H9 (cell line): ENCODE measurements around the gene SLC17A7. TPM values are rescaled to one million over a fixed set of nuclear protein-coding genes. Genes with fewer than 3 reads are reported as not detected.
A peak's percentile ranks its signal among the peaks of the same experiment; 100 is the strongest.

ENCODE experiments used
- DNase-seq: peaks from one replicate; pipeline ENCODE4 v3.0.0-alpha.2; 2017
- H2AFZ ChIP-seq: one replicate; pipeline ENCODE4 v1.6.1; 2013; ENCODE audit warnings: mild to moderate bottlenecking, low read length, control low read depth, moderate library complexity
- H2AK5ac ChIP-seq: 2 replicates; pipeline ENCODE4 v1.6.1; 2013; ENCODE audit warnings: low read length, control low read depth, mixed read lengths; ENCODE audit not compliant: insufficient read length
- H2BK120ac ChIP-seq: one replicate; pipeline ENCODE4 v1.6.1; 2013; ENCODE audit warnings: low read depth, mild to moderate bottlenecking, low read length, control low read depth, inconsistent platforms; ENCODE audit not compliant: poor library complexity, severe bottlenecking
- H2BK12ac ChIP-seq: 2 replicates; pipeline ENCODE4 v1.6.1; 2013; ENCODE audit warnings: low read length, control low read depth, mixed read lengths, low read depth; ENCODE audit not compliant: insufficient read length
- H2BK15ac ChIP-seq: 2 replicates; pipeline ENCODE4 v1.6.1; 2013; ENCODE audit warnings: low read depth, low read length, control low read depth
- H2BK20ac ChIP-seq: one replicate; pipeline ENCODE4 v1.6.1; 2013; ENCODE audit warnings: low read depth, mild to moderate bottlenecking, low read length, control low read depth, inconsistent platforms; ENCODE audit not compliant: poor library complexity, severe bottlenecking
- H2BK5ac ChIP-seq: 2 replicates; pipeline ENCODE4 v1.6.1; 2013; ENCODE audit warnings: low read length, control low read depth, mixed read lengths; ENCODE audit not compliant: insufficient read length
- H3K14ac ChIP-seq: 2 replicates; pipeline ENCODE4 v1.6.1; 2013; ENCODE audit warnings: low read length, control low read depth; ENCODE audit not compliant: insufficient read depth
- H3K18ac ChIP-seq: 2 replicates; pipeline ENCODE4 v1.6.1; 2013; ENCODE audit warnings: low read depth, mild to moderate bottlenecking, mixed read lengths, low read length, control low read depth; ENCODE audit not compliant: insufficient read length
- H3K23ac ChIP-seq: 2 replicates; pipeline ENCODE4 v1.6.1; 2013; ENCODE audit warnings: low read length, control low read depth, mixed read lengths, low read depth; ENCODE audit not compliant: insufficient read length
- H3K23me2 ChIP-seq: 2 replicates; pipeline ENCODE4 v1.6.1; 2013; ENCODE audit warnings: low read depth, mild to moderate bottlenecking, mixed read lengths, low read length, control low read depth; ENCODE audit not compliant: insufficient read length, poor library complexity, severe bottlenecking
- H3K27ac ChIP-seq: 2 replicates; pipeline ENCODE4 v1.5.1; 2013; ENCODE audit warnings: low read length, control low read depth, mixed read lengths, low read depth; ENCODE audit not compliant: insufficient read length
- H3K27me3 ChIP-seq: 2 replicates; pipeline ENCODE4 v1.6.1; 2013; ENCODE audit warnings: low read length, control low read depth, inconsistent platforms; ENCODE audit not compliant: insufficient read depth
- H3K4ac ChIP-seq: 2 replicates; pipeline ENCODE4 v1.6.1; 2013; ENCODE audit warnings: low read depth, mild to moderate bottlenecking, control low read depth, inconsistent platforms, low read length, moderate library complexity
- H3K4me1 ChIP-seq: 2 replicates; pipeline ENCODE4 v1.6.1; 2013; ENCODE audit warnings: low read length, control low read depth, inconsistent platforms; ENCODE audit not compliant: insufficient read depth
- H3K4me2 ChIP-seq: 2 replicates; pipeline ENCODE4 v1.6.1; 2013; ENCODE audit warnings: low read length, control low read depth, mixed read lengths; ENCODE audit not compliant: insufficient read length, insufficient read depth
- H3K56ac ChIP-seq: 2 replicates; pipeline ENCODE4 v1.6.1; 2013; ENCODE audit warnings: low read depth, mild to moderate bottlenecking, mixed read lengths, low read length, control low read depth; ENCODE audit not compliant: insufficient read length
- H3K79me1 ChIP-seq: 2 replicates; pipeline ENCODE4 v1.6.1; 2013; ENCODE audit warnings: low read depth, mild to moderate bottlenecking, moderate library complexity, low read length, control low read depth, inconsistent platforms; ENCODE audit not compliant: insufficient read depth, poor library complexity, severe bottlenecking
- H3K79me2 ChIP-seq: 2 replicates; pipeline ENCODE4 v1.6.1; 2013; ENCODE audit warnings: low read length, control low read depth, inconsistent platforms; ENCODE audit not compliant: insufficient read depth
- H3K9ac ChIP-seq: 2 replicates; pipeline ENCODE4 v1.6.1; 2013; ENCODE audit warnings: low read length, control low read depth, mixed read lengths; ENCODE audit not compliant: insufficient read length; ENCODE audit errors: extremely low read depth
- H3K9me3 ChIP-seq: one replicate; pipeline ENCODE4 v1.6.1; 2013; ENCODE audit warnings: low read depth, low read length, inconsistent platforms; ENCODE audit not compliant: control insufficient read depth
- H3T11ph ChIP-seq: one replicate; pipeline ENCODE4 v1.6.1; 2013; ENCODE audit warnings: mild to moderate bottlenecking, low read length, control low read depth, inconsistent platforms
- H4K20me1 ChIP-seq: one replicate; pipeline ENCODE4 v1.6.1; 2013; ENCODE audit not compliant: control insufficient read depth, insufficient read length, insufficient read depth
- H4K5ac ChIP-seq: 2 replicates; pipeline ENCODE4 v1.6.1; 2013; ENCODE audit warnings: low read depth, mild to moderate bottlenecking, mixed read lengths, low read length, control low read depth; ENCODE audit not compliant: insufficient read length
- H4K8ac ChIP-seq: replicated peaks from 2 replicates; pipeline ENCODE4 v1.6.1; 2013; ENCODE audit warnings: low read length, control low read depth, mixed read lengths, low read depth; ENCODE audit not compliant: insufficient read length
- H4K91ac ChIP-seq: 2 replicates; pipeline ENCODE4 v1.6.1; 2013; ENCODE audit warnings: low read depth, mild to moderate bottlenecking, moderate library complexity, mixed read lengths, low read length, control low read depth; ENCODE audit not compliant: insufficient read length
- H3K27ac Mint-ChIP-seq, 3 experiments: 2 replicates in 2 of 3; 3 replicates in 1 of 3; pipeline ENCODE4 v1.8.0; 2020 to 2021; ENCODE audit warnings: mixed read lengths in 3 of 3, mild to moderate bottlenecking in 1 of 3, moderate library complexity in 1 of 3
- H3K27me3 Mint-ChIP-seq: 2 replicates; pipeline ENCODE4 v1.8.0; 2021; ENCODE audit warnings: low read depth, mild to moderate bottlenecking, moderate library complexity, mixed read lengths
- H3K36me3 Mint-ChIP-seq, 3 experiments: 2 replicates in 2 of 3; 3 replicates in 1 of 3; pipeline ENCODE4 v1.8.0; 2020 to 2021; ENCODE audit warnings: low read depth in 3 of 3, mixed read lengths in 3 of 3; ENCODE audit not compliant: insufficient read depth in 1 of 3
- H3K4me1 Mint-ChIP-seq, 2 experiments: 2 replicates each; pipeline ENCODE4 v1.8.0; 2020; ENCODE audit warnings: mixed read lengths in 2 of 2
- H3K4me3 Mint-ChIP-seq, 2 experiments: 2 replicates in 1 of 2; 3 replicates in 1 of 2; pipeline ENCODE4 v1.8.0; 2020 to 2021; ENCODE audit warnings: mild to moderate bottlenecking in 2 of 2, mixed read lengths in 2 of 2, moderate library complexity in 1 of 2
- H3K9me3 Mint-ChIP-seq, 2 experiments: 2 replicates in 1 of 2; 3 replicates in 1 of 2; pipeline ENCODE4 v1.8.0; 2020; ENCODE audit warnings: mild to moderate bottlenecking in 2 of 2, mixed read lengths in 2 of 2, moderate library complexity in 1 of 2
- CTCF ChIP-seq: fragments of 200-600 bp; sonication (generic); conservative IDR thresholded peaks from 3 replicates; pipeline ENCODE4 v1.8.0; 2021; ENCODE audit warnings: antibody characterized with exemption, mild to moderate bottlenecking
- WGBS: extraction: QIAGEN DNeasy Blood & Tissue Kit; methylation state at CpG from one replicate; pipeline ENCODE4 v1.1.7; 2013; ENCODE audit warnings: missing lambda C conversion rate, low lambda C conversion rate, mixed read lengths; ENCODE audit not compliant: insufficient read length; ENCODE audit errors: extremely low coverage; 5-methylcytosine and 5-hydroxymethylcytosine counted together
- total RNA-seq: library from RNA; stranded (reverse); gene quantifications from 2 replicates; pipeline ENCODE4 v1.2.1, GENCODE V29; 2021

SLC17A7 gene
- total RNA-seq, 1 experiment from 2014 or later = 1.3 TPM

- peak overlapping the region; percentile 72 for H3K4me2 ChIP-seq
- no peak overlapping the region for H4K8ac ChIP-seq
- peak overlapping the region; percentile 90 for H3K14ac ChIP-seq
- H3K23me2 ChIP-seq = peaks cover 5% of the 10 kb centered on the region
- Mint-ChIP-seq H3K4me1 (peaks cover 6 to 22% of the 10 kb centered on the region in 2 experiments), H3K27ac (peak overlapping the region; percentile 99 to 100 (median 99)), H3K36me3 (peaks cover 29 to 41% (median 36%) of the 10 kb centered on the region in 3 experiments), H3K9me3 (no peaks in the 10 kb centered on the region; a peak in 1 of 5 replicates), H3K4me3 (peak overlapping the region; percentile 96 to 98), H3K27me3 (no peaks in the 10 kb centered on the region; the same call in 1 of the 2 replicates)
- DNase-seq = no peak
- no peak overlapping the region; the same call in 1 of the 2 replicates for H3K4ac ChIP-seq
- peak overlapping the region; percentile 94 for H3K18ac ChIP-seq
- no peak overlapping the region for H3K56ac ChIP-seq
- peak overlapping the region; percentile 69 for H2BK5ac ChIP-seq
- peak overlapping the region; percentile 37 for H3T11ph ChIP-seq
- H3K9ac ChIP-seq = peak overlapping the region; percentile 97
- H3K79me2 ChIP-seq = no peaks in the 10 kb centered on the region; the same call in 1 of the 2 replicates
- H2BK12ac ChIP-seq = no peak overlapping the region
- peak overlapping the region; percentile 72 for H3K27ac ChIP-seq
- peak overlapping the region; percentile 48 for H4K91ac ChIP-seq
- TF ChIP-seq CTCF = no peak
- H2BK20ac ChIP-seq = no peak overlapping the region
- no peak overlapping the region for H2AK5ac ChIP-seq
- H2BK15ac ChIP-seq = no peak overlapping the region
- no peaks in the 10 kb centered on the region for H3K9me3 ChIP-seq
- no peak overlapping the region for H3K23ac ChIP-seq
- H3K79me1 ChIP-seq = peaks cover 7% of the 10 kb centered on the region
- H4K20me1 ChIP-seq = no peaks in the 10 kb centered on the region
- H4K5ac ChIP-seq = no peak overlapping the region
- no peaks in the 10 kb centered on the region for H3K4me1 ChIP-seq
- no peaks in the 10 kb centered on the region for H3K27me3 ChIP-seq
- H2AFZ ChIP-seq = no peak overlapping the region
- no CpG with 5 or more reads among the region's 10 CpGs for WGBS
- no peak overlapping the region for H2BK120ac ChIP-seq
Observed at GRCh38 chr19:49453757-49454240, 12.5 kb upstream of the SLC17A7 start.
